ENCODE results near the gene PSMD4.
A peak's percentile ranks its signal among the peaks of the same experiment; 100 is the strongest.

The PSMD4 gene

DNA sequence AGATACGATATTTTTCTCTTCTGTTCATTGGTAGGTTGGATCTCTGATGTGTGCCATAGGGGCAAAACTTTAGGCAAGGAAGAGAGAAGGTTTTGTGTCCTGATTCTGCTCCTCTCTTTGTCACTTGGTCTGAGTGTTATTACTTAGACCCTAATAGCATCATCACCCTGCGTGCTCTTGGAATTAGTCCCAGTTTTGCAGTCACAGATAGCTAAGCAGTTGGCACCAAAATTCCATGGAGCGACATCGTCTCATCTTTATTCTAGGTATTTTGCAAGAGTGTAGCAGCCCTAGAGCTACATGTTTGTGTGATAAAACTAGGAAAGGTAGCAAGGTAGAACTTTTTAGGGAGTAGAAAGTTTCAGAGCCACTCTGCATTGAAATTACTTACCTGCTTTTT, 32.4 kb upstream of the PSMD4 start:
- H3K36me3 ChIP-seq (replicated peaks), result peaks cover 31% of the 10 kb centered on the region
- H3K4me3 ChIP-seq (ENCODE audit: low read depth, low read length), result no peak overlapping the region
- TF ChIP-seq, protein P1, sequence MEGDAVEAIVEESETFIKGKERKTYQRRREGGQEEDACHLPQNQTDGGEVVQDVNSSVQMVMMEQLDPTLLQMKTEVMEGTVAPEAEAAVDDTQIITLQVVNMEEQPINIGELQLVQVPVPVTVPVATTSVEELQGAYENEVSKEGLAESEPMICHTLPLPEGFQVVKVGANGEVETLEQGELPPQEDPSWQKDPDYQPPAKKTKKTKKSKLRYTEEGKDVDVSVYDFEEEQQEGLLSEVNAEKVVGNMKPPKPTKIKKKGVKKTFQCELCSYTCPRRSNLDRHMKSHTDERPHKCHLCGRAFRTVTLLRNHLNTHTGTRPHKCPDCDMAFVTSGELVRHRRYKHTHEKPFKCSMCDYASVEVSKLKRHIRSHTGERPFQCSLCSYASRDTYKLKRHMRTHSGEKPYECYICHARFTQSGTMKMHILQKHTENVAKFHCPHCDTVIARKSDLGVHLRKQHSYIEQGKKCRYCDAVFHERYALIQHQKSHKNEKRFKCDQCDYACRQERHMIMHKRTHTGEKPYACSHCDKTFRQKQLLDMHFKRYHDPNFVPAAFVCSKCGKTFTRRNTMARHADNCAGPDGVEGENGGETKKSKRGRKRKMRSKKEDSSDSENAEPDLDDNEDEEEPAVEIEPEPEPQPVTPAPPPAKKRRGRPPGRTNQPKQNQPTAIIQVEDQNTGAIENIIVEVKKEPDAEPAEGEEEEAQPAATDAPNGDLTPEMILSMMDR (IDR thresholded peaks at IDR 0.05; ENCODE audit: low read depth, low read length, missing control alignments), result no peak

DNA sequence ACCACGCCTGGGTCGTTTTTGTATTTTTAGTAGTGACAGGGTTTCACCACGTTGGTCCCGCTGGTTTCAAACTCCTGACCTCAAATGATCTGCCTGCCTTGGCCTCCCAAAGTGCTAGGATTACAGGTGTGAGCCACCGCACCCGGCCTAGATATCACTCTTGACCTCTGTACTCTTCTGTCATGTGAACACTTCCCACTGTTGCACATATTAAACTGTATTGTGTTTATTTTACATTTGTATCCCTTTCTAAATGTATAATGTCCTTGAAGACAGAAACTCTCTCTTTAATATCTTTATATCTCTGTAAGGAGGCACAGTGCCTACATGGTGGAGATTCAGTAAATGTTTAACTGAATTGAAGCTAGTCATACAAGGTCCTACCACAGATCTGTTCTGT, 19.3 kb upstream of the PSMD4 start:
- Histone ChIP-seq H3K27me3 (replicated peaks) (no peaks in the 10 kb centered on the region), H3K36me3 (replicated peaks) (peaks cover 94% of the 10 kb centered on the region), H3K4me3 (ENCODE audit: low read depth, low read length) (no peak overlapping the region), H3K27ac (no peak overlapping the region)
- in situ Hi-C loops (cut with HindIII; ENCODE audit: low pct_ligation_motif_present, low sequenced_read_pairs), result no loop called here
- DNase-seq, result no peak
- TF ChIP-seq, protein P1 (IDR thresholded peaks at IDR 0.05; ENCODE audit: low read depth, low read length, missing control alignments), result no peak

More for the DNA sequence above, 32.4 kb upstream of the PSMD4 start:
- H3K27me3 ChIP-seq (replicated peaks), result no peaks in the 10 kb centered on the region
- DNase-seq, result no peak
- in situ Hi-C loops (cut with HindIII; ENCODE audit: low pct_ligation_motif_present, low sequenced_read_pairs), result no loop called here
- no peak overlapping the region for H3K27ac ChIP-seq

DNA sequence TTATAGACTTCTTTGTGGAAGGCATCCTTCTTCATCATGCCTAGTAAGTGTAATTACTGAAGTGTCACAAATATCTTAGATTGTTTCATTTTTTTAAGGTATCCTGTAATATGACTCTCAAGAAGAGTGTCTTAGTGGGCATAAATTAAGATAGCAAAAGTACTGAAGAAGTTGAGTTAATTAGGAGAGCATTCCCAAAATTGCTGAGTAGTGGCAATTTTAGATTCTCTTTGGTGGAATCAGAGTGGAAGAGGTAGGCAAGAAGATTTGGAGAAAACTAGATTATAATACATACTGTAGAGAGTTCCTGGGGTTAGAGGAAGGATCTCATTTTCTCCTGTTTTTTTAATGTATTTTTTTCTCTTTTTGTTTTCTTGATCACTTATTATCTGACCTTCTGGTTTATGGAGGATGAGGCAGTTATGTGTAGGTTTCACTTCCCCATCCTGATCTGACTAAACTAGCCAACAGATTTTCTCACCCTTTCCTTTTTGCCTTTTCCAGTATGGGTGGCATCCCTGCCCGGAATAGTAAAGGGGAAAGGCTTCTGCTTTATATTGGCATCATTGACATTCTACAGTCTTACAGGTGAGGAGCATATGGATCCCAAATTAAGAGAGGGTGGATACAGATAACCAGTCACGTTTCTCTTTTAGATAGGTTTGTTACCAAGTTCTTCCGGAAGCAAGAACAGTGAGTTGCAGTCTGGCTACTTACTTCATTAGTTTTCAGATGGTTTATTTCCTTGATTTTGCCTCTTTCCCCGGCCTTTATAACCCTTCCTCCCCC, 16.7 kb upstream of the PSMD4 start:
- in situ Hi-C loops (cut with HindIII; ENCODE audit: low pct_ligation_motif_present, low sequenced_read_pairs), result no loop called here
- Histone ChIP-seq H3K27ac (peak overlapping the region; percentile 65), H3K27me3 (replicated peaks) (no peaks in the 10 kb centered on the region), H3K36me3 (replicated peaks) (peaks cover 95% of the 10 kb centered on the region), H3K4me3 (ENCODE audit: low read depth, low read length) (no peak overlapping the region)
- TF ChIP-seq, protein P1 (IDR thresholded peaks at IDR 0.05; ENCODE audit: low read depth, low read length, missing control alignments), result no peak
- DNase-seq, result no peak

DNA sequence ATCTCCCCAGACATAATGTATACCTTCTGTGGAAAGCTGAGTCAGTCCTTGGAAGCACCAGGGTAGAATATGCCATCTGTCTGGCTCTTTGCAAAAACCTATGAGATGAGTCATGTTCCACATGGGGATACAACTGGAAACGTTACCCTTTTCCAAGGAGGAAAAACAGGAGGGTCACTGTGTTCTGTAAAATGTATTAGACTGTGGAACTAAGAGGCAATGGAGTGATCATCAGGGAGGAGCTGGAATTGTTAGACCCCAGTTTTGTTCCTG, 16.1 kb upstream of the PSMD4 start:
- peaks cover 95% of the 10 kb centered on the region for H3K36me3 ChIP-seq (replicated peaks)
- peak overlapping the region; percentile 65 for H3K27ac ChIP-seq
- peak; percentile 58 for DNase-seq
- in situ Hi-C loops (cut with HindIII; ENCODE audit: low pct_ligation_motif_present, low sequenced_read_pairs), result no loop called here
- H3K27me3 ChIP-seq (replicated peaks), result no peaks in the 10 kb centered on the region
- TF ChIP-seq, protein P1 (IDR thresholded peaks at IDR 0.05; ENCODE audit: low read depth, low read length, missing control alignments), result no peak
- H3K4me3 ChIP-seq (ENCODE audit: low read depth, low read length), result no peak overlapping the region

- Histone ChIP-seq H3K27me3 (replicated peaks) (no peaks in the 10 kb centered on the region), H3K4me3 (ENCODE audit: low read depth, low read length) (no peak overlapping the region), H3K36me3 (replicated peaks) (peaks cover 90% of the 10 kb centered on the region), H3K27ac (no peak overlapping the region)
- no peak for DNase-seq
- TF ChIP-seq, protein P1 (IDR thresholded peaks at IDR 0.05; ENCODE audit: low read depth, low read length, missing control alignments), result no peak
- in situ Hi-C loops (cut with HindIII; ENCODE audit: low pct_ligation_motif_present, low sequenced_read_pairs), result no loop called here
Observed at GRCh38 chr1:151242442-151242841, 12.1 kb upstream of the PSMD4 start.

GRCh38 chr1:151243683-151244216, 10.8 kb upstream of the PSMD4 start:
- in situ Hi-C loops (cut with HindIII; ENCODE audit: low pct_ligation_motif_present, low sequenced_read_pairs), result no loop called here
- no peak for DNase-seq
- TF ChIP-seq, protein P1 (IDR thresholded peaks at IDR 0.05; ENCODE audit: low read depth, low read length, missing control alignments), result no peak
- Histone ChIP-seq H3K4me3 (ENCODE audit: low read depth, low read length) (no peak overlapping the region), H3K27ac (no peak overlapping the region), H3K27me3 (replicated peaks) (no peaks in the 10 kb centered on the region), H3K36me3 (replicated peaks) (peaks cover 90% of the 10 kb centered on the region)

All from brain microvascular endothelial cell (primary cell).